ACHN (cell line): Measurements from ENCODE around the gene GNAI2.

Experiments
- DNase-seq: peaks from one replicate; pipeline ENCODE4 v3.0.0-alpha.2; 2015
- in situ Hi-C: cut with HindIII; loops from 2 replicates; pipeline ENCODE4 v1.10.0; 2017; ENCODE audit warnings: low sequenced_read_pairs, low pct_ligation_motif_present, low pct_unique_long_range_greater_than_20kb

Gene GNAI2

GRCh38 chr3:50299929-50300680 lies 64.1 kb downstream of the GNAI2 start:
- peak; percentile 11 for DNase-seq
- in situ Hi-C loops: no loop called here

- in situ Hi-C loops: no loop called here
- DNase-seq: no peak
Measured at GRCh38 chr3:50300681-50301254, 64.8 kb downstream of the GNAI2 start.

GRCh38 chr3:50302095-50303012 lies 66.3 kb downstream of the GNAI2 start:
- in situ Hi-C loops: no loop called here
- DNase-seq: no peak

- peak; percentile 78 for DNase-seq
- in situ Hi-C loops: no loop called here
Measured at GRCh38 chr3:50303013-50303815, 67.2 kb downstream of the GNAI2 start, which contains the start of gene HYAL1. TSS of gene HYAL1 (minus strand) at chr3:50303574. CDS start at chr3:50302956, 618 bp downstream.

GRCh38 chr3:50304601-50305000 lies 68.6 kb downstream of the GNAI2 start:
- DNase-seq: no peak
- in situ Hi-C loops: no loop called here
